Keratinocyte (primary cell): ENCODE measurements around the gene LARP1B. TPM values are rescaled to one million over a fixed set of nuclear protein-coding genes. Genes with fewer than 3 reads are reported as not detected.

Experiments used
- DNase-seq: peaks from one replicate; pipeline ENCODE4 v3.0.0-alpha.2; 2011; ENCODE audit warnings: low read depth, missing footprints, low spot score
- FAIRE-seq: peaks from 2 replicates; lab custom pipeline; 2011; peaks lifted over from hg19 to GRCh38; lab: Jason Lieb, UNC
- H2AFZ ChIP-seq: 2 replicates; pipeline ENCODE4 v1.6.0; 2012; ENCODE audit warnings: low read length, control low read depth, inconsistent platforms; ENCODE audit not compliant: control insufficient read depth
- H3K27ac ChIP-seq: 2 replicates; pipeline ENCODE4 v1.5.1; 2011; ENCODE audit warnings: low read length; ENCODE audit not compliant: control insufficient read depth, insufficient read depth
- H3K27me3 ChIP-seq: 3 replicates; pipeline ENCODE4 v1.6.0; 2011; ENCODE audit warnings: low read length; ENCODE audit not compliant: control insufficient read depth, insufficient read depth; ENCODE audit errors: extremely low read depth
- H3K36me3 ChIP-seq, 2 experiments: 2 replicates in 1 of 2; 3 replicates in 1 of 2; pipeline ENCODE4 v1.5.1; 2011; ENCODE audit warnings: low read length in 2 of 2, mild to moderate bottlenecking in 1 of 2; ENCODE audit not compliant: control insufficient read depth in 2 of 2, insufficient read depth in 2 of 2; ENCODE audit errors: extremely low read depth in 1 of 2
- H3K4me1 ChIP-seq: 3 replicates; pipeline ENCODE4 v1.5.1; 2011; ENCODE audit warnings: low read length; ENCODE audit not compliant: control insufficient read depth, insufficient read depth; ENCODE audit errors: extremely low read depth
- H3K4me2 ChIP-seq: 3 replicates; pipeline ENCODE4 v1.6.0; 2011; ENCODE audit warnings: low read depth, low read length; ENCODE audit not compliant: control insufficient read depth, insufficient read depth; ENCODE audit errors: extremely low read depth
- H3K4me3 ChIP-seq, 3 experiments: fragments of 200-600 bp in 1 of 3; sonication (generic) in 1 of 3; 2 replicates in 2 of 3; 3 replicates in 1 of 3; pipeline ENCODE4 v1.5.1; 2011 to 2016; ENCODE audit warnings: low read length in 3 of 3, mild to moderate bottlenecking in 3 of 3, control low read depth in 2 of 3, inconsistent platforms in 1 of 3, low read depth in 1 of 3, mixed read lengths in 1 of 3, mixed run types in 1 of 3, moderate library complexity in 1 of 3; ENCODE audit not compliant: control insufficient read depth in 2 of 3, insufficient read depth in 2 of 3; ENCODE audit errors: extremely low read depth in 1 of 3
- H3K79me2 ChIP-seq: 2 replicates; pipeline ENCODE4 v1.6.0; 2012; ENCODE audit warnings: low read length; ENCODE audit not compliant: control insufficient read depth, insufficient read depth
- H3K9ac ChIP-seq: 3 replicates; pipeline ENCODE4 v1.6.0; 2011; ENCODE audit warnings: low read length; ENCODE audit not compliant: control insufficient read depth, insufficient read depth; ENCODE audit errors: extremely low read depth
- H3K9me1 ChIP-seq: 3 replicates; pipeline ENCODE4 v1.6.0; 2011; ENCODE audit warnings: low read length; ENCODE audit not compliant: control insufficient read depth, insufficient read depth; ENCODE audit errors: extremely low read depth
- H3K9me3 ChIP-seq: 2 replicates; pipeline ENCODE4 v1.5.1; 2012; ENCODE audit warnings: low read depth, low read length; ENCODE audit not compliant: control insufficient read depth
- H4K20me1 ChIP-seq: 3 replicates; pipeline ENCODE4 v1.6.0; 2011; ENCODE audit warnings: low read length; ENCODE audit not compliant: control insufficient read depth, insufficient read depth; ENCODE audit errors: extremely low read depth
- CTCF ChIP-seq, 3 experiments: IDR thresholded peaks in 1 of 3; conservative IDR thresholded peaks in 1 of 3; optimal IDR thresholded peaks in 1 of 3; 2 replicates in 2 of 3; 3 replicates in 1 of 3; pipeline versions ENCODE3 to v1.5.1; 2011; ENCODE audit warnings: low read length in 3 of 3, mild to moderate bottlenecking in 3 of 3, moderate library complexity in 2 of 3, control low read depth in 1 of 3, inconsistent platforms in 1 of 3; ENCODE audit not compliant: insufficient read depth in 2 of 3; ENCODE audit errors: extremely low read depth in 1 of 3
- EZH2 ChIP-seq: IDR thresholded peaks from one replicate; pipeline ENCODE4 v1.6.1; 2012; ENCODE audit warnings: inconsistent platforms, mild to moderate bottlenecking, low read length, moderate library complexity
- dilution Hi-C: fragments of 300-500 bp; cut with MboI; formaldehyde crosslinking; loops from one replicate; pipeline ENCODE4 v1.7.0; 2020; ENCODE audit warnings: low sequenced_read_pairs; ENCODE audit not compliant: extremely low pct_ligation_motif_present
- polyA plus RNA-seq, 5 experiments: library from polyadenylated mRNA; depleted of rRNA in 3 of 5; stranded (reverse) in 3 of 5; stranded (forward) in 1 of 5; unstranded in 1 of 5; fragments of >200 nt; gene quantifications; 1 replicate in 1 of 5; 2 replicates in 3 of 5; 3 replicates in 1 of 5; pipeline versions ENCODE4 v1.2.1 to v1.2.3, GENCODE V29; 2011 to 2012; ENCODE audit warnings: missing spikeins in 2 of 5, low read depth in 1 of 5, low replicate concordance in 1 of 5

The LARP1B gene
- polyA plus RNA-seq, 1 donor (not counting 4 experiments of a cell fraction or from before 2014, with no cell fraction given) = 18.3 TPM

- no peak overlapping the region for H3K9ac ChIP-seq
- H3K4me1 ChIP-seq = no peaks in the 10 kb centered on the region
- H3K9me3 ChIP-seq = no peaks in the 10 kb centered on the region
- TF ChIP-seq EZH2 (no peak), CTCF (optimal IDR thresholded peaks at IDR 0.05 in 1 of 3, IDR thresholded peaks at IDR 0.05 in 1 of 3, conservative IDR thresholded peaks at IDR 0.05 in 1 of 3; ENCODE audit: extremely low read depth in 1 of 3, insufficient read depth in 2 of 3, low read length in 3 of 3) (no peak)
- no peak overlapping the region for H2AFZ ChIP-seq
- dilution Hi-C loops = no loop called here
- no peak overlapping the region for H3K27ac ChIP-seq
- H3K4me2 ChIP-seq = no peak overlapping the region
- H4K20me1 ChIP-seq = no peaks in the 10 kb centered on the region
- H3K4me3 ChIP-seq = no peak overlapping the region
- no peaks in the 10 kb centered on the region for H3K9me1 ChIP-seq
- no peaks in the 10 kb centered on the region for H3K36me3 ChIP-seq
- no peak for DNase-seq
- no peaks in the 10 kb centered on the region for H3K79me2 ChIP-seq
- no peak for FAIRE-seq
- no peaks in the 10 kb centered on the region for H3K27me3 ChIP-seq
Measured at GRCh38 chr4:128029907-128030306, 31.2 kb upstream of the LARP1B start.

GRCh38 chr4:128031756-128032384 lies 29.2 kb upstream of the LARP1B start:
- Histone ChIP-seq H3K9ac (no peak overlapping the region), H3K36me3 (no peaks in the 10 kb centered on the region), H3K4me3 (no peak overlapping the region), H2AFZ (no peak overlapping the region), H3K4me2 (no peak overlapping the region), H3K79me2 (no peaks in the 10 kb centered on the region), H4K20me1 (no peaks in the 10 kb centered on the region), H3K9me1 (no peaks in the 10 kb centered on the region), H3K27ac (no peak overlapping the region), H3K27me3 (no peaks in the 10 kb centered on the region), H3K9me3 (no peaks in the 10 kb centered on the region), H3K4me1 (no peaks in the 10 kb centered on the region)
- no peak for FAIRE-seq
- dilution Hi-C loops = no loop called here
- TF ChIP-seq CTCF (optimal IDR thresholded peaks at IDR 0.05 in 1 of 3, IDR thresholded peaks at IDR 0.05 in 1 of 3, conservative IDR thresholded peaks at IDR 0.05 in 1 of 3; ENCODE audit: extremely low read depth in 1 of 3, insufficient read depth in 2 of 3, low read length in 3 of 3) (no peak), EZH2 (no peak)
- no peak for DNase-seq
